CD4-positive, CD25-positive, alpha-beta regulatory T cell (primary cell): ENCODE data around the gene NID1. TPM values are rescaled to one million over a fixed set of nuclear protein-coding genes. Genes with fewer than 3 reads are reported as not detected.

Experiments
- ATAC-seq, 2 donors: fragments of 150-1000 bp; cut with Tn5 transposase; one replicate each; pipeline ENCODE4 v1.10.0; 2021; ENCODE audit warnings: low read depth in 2 of 2, moderate number of reproducible peaks in 2 of 2, moderate library complexity in 1 of 2
- DNase-seq, 3 donors: peaks; one replicate each; pipeline versions ENCODE4 v3.0.0 to v3.0.0-alpha.2; 2012 to 2022; ENCODE audit warnings: mixed read lengths in 1 of 3
- H3K27ac ChIP-seq: one replicate; pipeline ENCODE4 v1.7.0; 2013; ENCODE audit warnings: mild to moderate bottlenecking, low read length; ENCODE audit not compliant: insufficient read depth, poor library complexity, severe bottlenecking
- H3K27me3 ChIP-seq: one replicate; pipeline ENCODE4 v1.7.0; 2013; ENCODE audit warnings: low read length; ENCODE audit not compliant: control insufficient read depth, insufficient read depth
- H3K36me3 ChIP-seq: one replicate; pipeline ENCODE4 v1.7.0; 2013; ENCODE audit warnings: mild to moderate bottlenecking, low read length, moderate library complexity; ENCODE audit not compliant: control insufficient read depth, insufficient read depth
- H3K4me1 ChIP-seq: 2 replicates; pipeline ENCODE4 v1.7.0; 2013; ENCODE audit warnings: mild to moderate bottlenecking, low read length; ENCODE audit not compliant: insufficient read depth, control insufficient read depth, poor library complexity, severe bottlenecking
- H3K4me3 ChIP-seq: one replicate; pipeline ENCODE4 v1.7.0; 2013; ENCODE audit warnings: low read depth, mild to moderate bottlenecking, low read length, moderate library complexity
- H3K9me3 ChIP-seq, 2 experiments: 1 replicate in 1 of 2; 2 replicates in 1 of 2; pipeline ENCODE4 v1.7.0; 2013; ENCODE audit warnings: low read length in 2 of 2, mild to moderate bottlenecking in 1 of 2, moderate library complexity in 1 of 2; ENCODE audit not compliant: control insufficient read depth in 2 of 2
- H3K27ac Mint-ChIP-seq, 3 donors: one replicate each; pipeline ENCODE4 v1.8.0; 2020 to 2022; ENCODE audit warnings: mild to moderate bottlenecking in 3 of 3, mixed read lengths in 3 of 3, moderate library complexity in 2 of 3
- H3K27me3 Mint-ChIP-seq: one replicate; pipeline ENCODE4 v1.8.0; 2022; ENCODE audit warnings: mild to moderate bottlenecking, mixed read lengths
- H3K36me3 Mint-ChIP-seq: one replicate; pipeline ENCODE4 v1.8.0; 2020; ENCODE audit warnings: mixed read lengths
- H3K4me1 Mint-ChIP-seq, 4 donors: one replicate each; pipeline ENCODE4 v1.8.0; 2020 to 2022; ENCODE audit warnings: mixed read lengths in 4 of 4, mild to moderate bottlenecking in 1 of 4
- H3K4me3 Mint-ChIP-seq, 4 donors: one replicate each; pipeline ENCODE4 v1.8.0; 2020 to 2022; ENCODE audit warnings: mild to moderate bottlenecking in 4 of 4, mixed read lengths in 4 of 4, moderate library complexity in 3 of 4
- H3K9me3 Mint-ChIP-seq, 7 donors: one replicate each; pipeline ENCODE4 v1.8.0; 2020 to 2022; ENCODE audit warnings: mixed read lengths in 7 of 7, mild to moderate bottlenecking in 3 of 7, moderate library complexity in 2 of 7
- polyA plus RNA-seq, 4 donors: library from polyadenylated mRNA; unstranded; fragments of 300-500 nt; fragmentation: Illumina TruSeq; gene quantifications; one replicate each; pipeline ENCODE4 v1.2.3, GENCODE V29; 2021
- total RNA-seq: library from RNA; stranded (reverse); gene quantifications from one replicate; pipeline ENCODE4 v1.2.3, GENCODE V29; 2022

The NID1 gene
- total and polyA plus RNA-seq, 5 donors from 2014 or later, result 0.10 TPM; not detected in 4

GRCh38 chr1:236066828-236067386 is 2.0 kb upstream of the NID1 start:
- H3K4me3 ChIP-seq, result no peak overlapping the region
- H3K4me1 ChIP-seq, result peaks cover 25% of the 10 kb centered on the region
- H3K27me3 Mint-ChIP-seq, result peaks cover 41% of the 10 kb centered on the region
- H3K36me3 ChIP-seq, result no peaks in the 10 kb centered on the region
- H3K9me3 Mint-ChIP-seq, result peaks cover 0 to 2% (median 0%) of the 10 kb centered on the region in 7 donors
- peak; percentile 71 to 80 for ATAC-seq
- no peak overlapping the region for H3K27ac ChIP-seq
- peak overlapping the region in 3 of 4 donors; percentile 6 to 49 (median 23) for H3K4me3 Mint-ChIP-seq
- peaks cover 5% of the 10 kb centered on the region for H3K27me3 ChIP-seq
- H3K4me1 Mint-ChIP-seq, result peaks cover 5 to 27% (median 20%) of the 10 kb centered on the region in 4 donors
- H3K9me3 ChIP-seq, result no peaks in the 10 kb centered on the region
- peak; percentile 5 to 53 (median 18) for DNase-seq
- peaks cover 3% of the 10 kb centered on the region for H3K36me3 Mint-ChIP-seq
- H3K27ac Mint-ChIP-seq, result no peak overlapping the region

GRCh38 chr1:236066054-236066453 is 1.2 kb upstream of the NID1 start:
- H3K9me3 Mint-ChIP-seq, result peaks cover 0 to 2% (median 0%) of the 10 kb centered on the region in 7 donors
- H3K4me3 ChIP-seq, result no peak overlapping the region
- H3K9me3 ChIP-seq, result no peaks in the 10 kb centered on the region
- H3K27ac ChIP-seq, result no peak overlapping the region
- H3K27ac Mint-ChIP-seq, result peak overlapping the region in 1 of 3 donors; percentile 31
- H3K27me3 Mint-ChIP-seq, result peaks cover 50% of the 10 kb centered on the region
- peaks cover 6% of the 10 kb centered on the region for H3K27me3 ChIP-seq
- no peaks in the 10 kb centered on the region for H3K36me3 ChIP-seq
- ATAC-seq (no peak), DNase-seq (no peak)
- peaks cover 5 to 27% (median 20%) of the 10 kb centered on the region in 4 donors for H3K4me1 Mint-ChIP-seq
- peaks cover 25% of the 10 kb centered on the region for H3K4me1 ChIP-seq
- peaks cover 3% of the 10 kb centered on the region for H3K36me3 Mint-ChIP-seq
- peak overlapping the region; percentile 23 to 65 (median 52) for H3K4me3 Mint-ChIP-seq

- ATAC-seq, result no peak
- peaks cover 55% of the 10 kb centered on the region for H3K27me3 Mint-ChIP-seq
These were observed 667 bp upstream of the NID1 start for GRCh38 chr1:236065509-236066005.

GRCh38 chr1:236063919-236064673 is 794 bp downstream of the NID1 start:
- Histone ChIP-seq H3K9me3 (no peaks in the 10 kb centered on the region), H3K4me1 (peaks cover 25% of the 10 kb centered on the region), H3K36me3 (no peaks in the 10 kb centered on the region), H3K4me3 (no peak overlapping the region), H3K27ac (no peak overlapping the region), H3K27me3 (peaks cover 9% of the 10 kb centered on the region)
- peaks cover 5 to 27% (median 20%) of the 10 kb centered on the region in 4 donors for H3K4me1 Mint-ChIP-seq
- peak overlapping the region in 3 of 4 donors; percentile 40 to 76 (median 74) for H3K4me3 Mint-ChIP-seq
- ATAC-seq (no peak), DNase-seq (no peak)
- H3K27ac Mint-ChIP-seq, result no peak overlapping the region
- H3K9me3 Mint-ChIP-seq, result peaks cover 0 to 1% (median 0%) of the 10 kb centered on the region in 7 donors
- H3K27me3 Mint-ChIP-seq, result peaks cover 66% of the 10 kb centered on the region
- peaks cover 3% of the 10 kb centered on the region for H3K36me3 Mint-ChIP-seq

More at GRCh38 chr1:236065509-236066005, 667 bp upstream of the NID1 start:
- Histone ChIP-seq H3K4me1 (peaks cover 25% of the 10 kb centered on the region), H3K27ac (no peak overlapping the region), H3K36me3 (no peaks in the 10 kb centered on the region), H3K9me3 (no peaks in the 10 kb centered on the region), H3K27me3 (peaks cover 8% of the 10 kb centered on the region), H3K4me3 (no peak overlapping the region)
- Mint-ChIP-seq H3K4me3 (peak overlapping the region in 3 of 4 donors; percentile 28 to 71 (median 65)), H3K36me3 (peaks cover 3% of the 10 kb centered on the region), H3K27ac (peak overlapping the region in 1 of 3 donors; percentile 31), H3K4me1 (peaks cover 5 to 27% (median 20%) of the 10 kb centered on the region in 4 donors), H3K9me3 (peaks cover 0 to 1% (median 0%) of the 10 kb centered on the region in 7 donors)
- no peak for DNase-seq

- Mint-ChIP-seq H3K4me3 (peak overlapping the region in 3 of 4 donors; percentile 40 to 76 (median 74)), H3K27ac (no peak overlapping the region), H3K27me3 (peaks cover 69% of the 10 kb centered on the region), H3K36me3 (peaks cover 3% of the 10 kb centered on the region), H3K4me1 (peaks cover 5 to 29% (median 22%) of the 10 kb centered on the region in 4 donors), H3K9me3 (peaks cover 0 to 1% (median 0%) of the 10 kb centered on the region in 7 donors)
- H3K4me1 ChIP-seq, result peaks cover 25% of the 10 kb centered on the region
- H3K4me3 ChIP-seq, result no peak overlapping the region
- H3K36me3 ChIP-seq, result no peaks in the 10 kb centered on the region
- peaks cover 11% of the 10 kb centered on the region for H3K27me3 ChIP-seq
- no peaks in the 10 kb centered on the region for H3K9me3 ChIP-seq
- no peak overlapping the region for H3K27ac ChIP-seq
- ATAC-seq (no peak), DNase-seq (no peak)
These were observed 1.4 kb downstream of the NID1 start for GRCh38 chr1:236063551-236063918.

GRCh38 chr1:236060286-236060685 is 4.6 kb downstream of the NID1 start:
- H3K4me3 Mint-ChIP-seq, result no peak overlapping the region
- Histone ChIP-seq H3K27me3 (peaks cover 7% of the 10 kb centered on the region), H3K9me3 (no peaks in the 10 kb centered on the region), H3K27ac (no peak overlapping the region), H3K4me1 (peaks cover 15% of the 10 kb centered on the region), H3K36me3 (no peaks in the 10 kb centered on the region), H3K4me3 (no peak overlapping the region)
- peaks cover 0 to 1% (median 0%) of the 10 kb centered on the region in 7 donors for H3K9me3 Mint-ChIP-seq
- H3K4me1 Mint-ChIP-seq, result peaks cover 3 to 14% (median 12%) of the 10 kb centered on the region in 4 donors
- no peak overlapping the region for H3K27ac Mint-ChIP-seq
- H3K36me3 Mint-ChIP-seq, result peaks cover 3% of the 10 kb centered on the region
- DNase-seq, result no peak
- ATAC-seq, result no peak
- H3K27me3 Mint-ChIP-seq, result peaks cover 56% of the 10 kb centered on the region

GRCh38 chr1:236059011-236059410 is 5.9 kb downstream of the NID1 start:
- H3K4me3 Mint-ChIP-seq, result no peak overlapping the region
- peaks cover 0 to 1% (median 0%) of the 10 kb centered on the region in 7 donors for H3K9me3 Mint-ChIP-seq
- no peaks in the 10 kb centered on the region for H3K36me3 ChIP-seq
- no peak overlapping the region for H3K27ac Mint-ChIP-seq
- ATAC-seq (no peak), DNase-seq (no peak)
- H3K4me1 Mint-ChIP-seq, result peaks cover 3 to 12% (median 11%) of the 10 kb centered on the region in 4 donors
- H3K36me3 Mint-ChIP-seq, result peaks cover 3% of the 10 kb centered on the region
- H3K27ac ChIP-seq, result no peak overlapping the region
- H3K4me3 ChIP-seq, result no peak overlapping the region
- H3K4me1 ChIP-seq, result peaks cover 2% of the 10 kb centered on the region
- no peaks in the 10 kb centered on the region for H3K9me3 ChIP-seq
- peaks cover 7% of the 10 kb centered on the region for H3K27me3 ChIP-seq
- H3K27me3 Mint-ChIP-seq, result peaks cover 56% of the 10 kb centered on the region
